SU-DHL-6 (cell line): Measurements from ENCODE around the gene ORMDL2.

Experiments
- H2AFZ ChIP-seq: fragments of 200-600 bp; sonication (generic); 2 replicates; pipeline ENCODE4 v1.6.1; 2014; ENCODE audit warnings: low read depth, mild to moderate bottlenecking, moderate library complexity, mixed read lengths, antibody characterized with exemption, low read length; ENCODE audit not compliant: severe bottlenecking
- H3F3A ChIP-seq: fragments of 200-600 bp; shearing (Covaris generic); 2 replicates; pipeline ENCODE4 v1.6.0; 2016; ENCODE audit warnings: antibody characterized with exemption, mild to moderate bottlenecking; ENCODE audit not compliant: insufficient read depth
- H3K27ac ChIP-seq: fragments of 200-600 bp; sonication (generic); 2 replicates; pipeline ENCODE4 v1.5.1; 2016; ENCODE audit warnings: low read depth, mild to moderate bottlenecking, low read length, moderate library complexity, mixed read lengths
- H3K27me3 ChIP-seq: fragments of 200-600 bp; sonication (generic), shearing (Covaris generic); 2 replicates; pipeline ENCODE4 v1.6.0; 2014; ENCODE audit warnings: mild to moderate bottlenecking, low read length
- H3K36me3 ChIP-seq: fragments of 200-600 bp; sonication (generic); 2 replicates; pipeline ENCODE4 v1.6.1; 2014; ENCODE audit warnings: mild to moderate bottlenecking, low read length, mixed read lengths
- H3K4me2 ChIP-seq: fragments of 300-600, 200-600 bp; shearing (Covaris generic), sonication (generic); 2 replicates; pipeline ENCODE4 v1.6.0; 2014; ENCODE audit warnings: low read length, low read depth, mild to moderate bottlenecking; ENCODE audit not compliant: poor library complexity, severe bottlenecking
- H3K4me3 ChIP-seq: fragments of 200-600 bp; sonication (generic); 2 replicates; pipeline ENCODE4 v1.5.1; 2014; ENCODE audit warnings: antibody characterized with exemption, low read length, mild to moderate bottlenecking, mixed read lengths; ENCODE audit not compliant: insufficient read depth, poor library complexity, severe bottlenecking
- H3K79me2 ChIP-seq: fragments of 200-600 bp; sonication (generic); 2 replicates; pipeline ENCODE4 v1.6.1; 2014; ENCODE audit warnings: mild to moderate bottlenecking, low read length, moderate library complexity; ENCODE audit not compliant: insufficient read depth
- H3K9ac ChIP-seq: fragments of 200-600 bp; sonication (generic); 2 replicates; pipeline ENCODE4 v1.7.0; 2014; ENCODE audit warnings: mild to moderate bottlenecking, low read length
- H3K9me2 ChIP-seq: fragments of 200-600 bp; sonication (generic); replicated peaks from 2 replicates; pipeline ENCODE4 v1.6.1; 2014; ENCODE audit warnings: low read length; ENCODE audit not compliant: insufficient read depth
- H3K9me3 ChIP-seq: fragments of 200-600 bp; sonication (generic); 2 replicates; pipeline ENCODE4 v1.6.1; 2014; ENCODE audit warnings: low read length, mixed read lengths; ENCODE audit not compliant: insufficient read depth
- H4K20me1 ChIP-seq: fragments of 200-600 bp; sonication (generic); 2 replicates; pipeline ENCODE4 v1.6.1; 2014; ENCODE audit warnings: low read depth, mild to moderate bottlenecking, antibody characterized with exemption, low read length, moderate library complexity, mixed read lengths
- CTCF ChIP-seq: fragments of 200-600 bp; sonication (generic); IDR thresholded peaks from one replicate; pipeline ENCODE4 v1.5.1; 2017; ENCODE audit warnings: antibody characterized with exemption, mild to moderate bottlenecking, low read length, moderate library complexity; ENCODE audit not compliant: insufficient read depth, poor library complexity, severe bottlenecking
- EZH2phosphoT487 ChIP-seq: fragments of 200-600 bp; sonication (generic), shearing (Covaris generic); conservative IDR thresholded peaks from 2 replicates; pipeline ENCODE4 v1.6.1; 2018; ENCODE audit warnings: mild to moderate bottlenecking, antibody characterized with exemption, low read length, moderate library complexity, mixed read lengths

ORMDL2 gene

GRCh38 chr12:55827806-55828205 is 10.0 kb downstream of the ORMDL2 start:
- Histone ChIP-seq H3K9me3 (no peaks in the 10 kb centered on the region), H3K27ac (peak overlapping the region; percentile 72), H3K9ac (peak overlapping the region; percentile 76), H3K79me2 (peaks cover 29% of the 10 kb centered on the region), H3F3A (peaks cover 41% of the 10 kb centered on the region), H2AFZ (no peak overlapping the region), H3K27me3 (no peaks in the 10 kb centered on the region), H3K9me2 (no peaks in the 10 kb centered on the region), H3K4me2 (peak overlapping the region; percentile 94), H3K36me3 (peaks cover 3% of the 10 kb centered on the region; the same call in 1 of the 2 replicates), H3K4me3 (peak overlapping the region; percentile 68), H4K20me1 (no peaks in the 10 kb centered on the region)
- TF ChIP-seq CTCF (no peak), EZH2phosphoT487 (no peak)

- Histone ChIP-seq H3K4me3 (peak overlapping the region; percentile 68), H2AFZ (no peak overlapping the region), H3K36me3 (no peaks in the 10 kb centered on the region), H3K4me2 (peak overlapping the region; percentile 94), H3K79me2 (peaks cover 29% of the 10 kb centered on the region), H3F3A (peaks cover 35% of the 10 kb centered on the region), H3K27ac (peak overlapping the region; percentile 72), H3K9ac (peak overlapping the region; percentile 76), H3K9me3 (no peaks in the 10 kb centered on the region), H3K27me3 (no peaks in the 10 kb centered on the region), H4K20me1 (no peaks in the 10 kb centered on the region), H3K9me2 (no peaks in the 10 kb centered on the region)
- TF ChIP-seq EZH2phosphoT487 (no peak), CTCF (no peak)
Measured at GRCh38 chr12:55828357-55828756, 10.5 kb downstream of the ORMDL2 start.

GRCh38 chr12:55829967-55830600 is 12.2 kb downstream of the ORMDL2 start:
- H3F3A ChIP-seq = peaks cover 25% of the 10 kb centered on the region
- peak overlapping the region; percentile 68 for H3K4me3 ChIP-seq
- H2AFZ ChIP-seq = peak overlapping the region; percentile 80
- H3K27me3 ChIP-seq = no peaks in the 10 kb centered on the region
- H3K27ac ChIP-seq = peak overlapping the region; percentile 13
- H3K4me2 ChIP-seq = peak overlapping the region; percentile 84
- no peaks in the 10 kb centered on the region for H3K9me3 ChIP-seq
- H3K79me2 ChIP-seq = peaks cover 29% of the 10 kb centered on the region
- H3K9me2 ChIP-seq = no peaks in the 10 kb centered on the region
- peak overlapping the region; percentile 76 for H3K9ac ChIP-seq
- TF ChIP-seq CTCF (no peak), EZH2phosphoT487 (no peak)
- H3K36me3 ChIP-seq = no peaks in the 10 kb centered on the region
- no peaks in the 10 kb centered on the region for H4K20me1 ChIP-seq
